Stimulated activated CD4-positive, alpha-beta T cell treated with anti-CD3 and anti-CD28 coated beads, Interleukin-15, amount 100 ng/mL, for 48 hours (primary cell): ENCODE results near the gene TOGARAM2.
A peak's percentile ranks its signal among the peaks of the same experiment; 100 is the strongest.

Experiments used
- DNase-seq, 2 donors: peaks; one replicate each; pipeline ENCODE4 v3.0.0-alpha.2; 2020; ENCODE audit warnings: low read depth in 2 of 2

Gene TOGARAM2

DNA sequence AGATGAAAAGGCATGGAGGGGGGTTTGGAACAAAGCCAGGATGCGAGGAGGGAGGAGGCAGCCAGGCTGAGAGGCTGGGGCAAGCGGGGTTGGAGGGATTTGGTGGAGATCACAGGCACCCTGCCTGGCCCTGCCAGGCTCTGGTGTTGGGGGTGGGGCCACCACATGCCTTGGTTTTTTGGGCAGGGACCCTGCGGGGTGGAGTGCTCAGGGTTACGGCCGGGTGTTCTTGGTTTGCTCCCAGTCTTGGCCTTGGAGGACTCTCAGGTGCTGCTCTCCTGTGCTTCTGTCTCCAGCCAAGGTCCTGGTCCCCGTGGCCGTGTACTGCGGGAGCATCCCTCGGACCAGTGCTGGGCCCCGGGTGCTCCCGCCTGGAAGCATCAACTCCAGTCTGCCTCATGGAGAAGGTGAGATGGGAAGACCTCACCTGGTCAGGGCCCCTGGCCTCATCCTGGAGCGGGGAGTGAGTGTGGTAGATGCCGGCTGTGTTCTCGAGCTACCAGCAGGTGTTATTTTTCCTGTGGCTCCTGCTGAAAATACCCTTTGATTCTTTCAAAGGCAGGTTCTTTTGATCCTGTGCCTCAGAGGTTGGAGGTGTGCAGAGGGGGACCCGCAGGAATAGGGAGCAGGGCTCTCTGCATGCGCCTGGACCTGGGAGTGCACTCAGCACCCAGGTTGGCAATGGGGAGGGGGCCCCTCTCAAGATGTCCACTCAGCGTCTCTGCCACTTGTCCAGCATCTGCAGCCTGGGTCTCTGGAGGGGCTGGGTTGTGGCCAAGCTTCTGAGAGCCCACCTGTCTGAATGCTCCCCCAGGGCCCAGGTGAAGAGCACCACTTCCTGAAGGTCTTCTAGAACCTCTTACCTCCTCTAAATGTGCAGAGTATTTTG lies 17.0 kb downstream of the TOGARAM2 start:
- no peak for DNase-seq

DNA sequence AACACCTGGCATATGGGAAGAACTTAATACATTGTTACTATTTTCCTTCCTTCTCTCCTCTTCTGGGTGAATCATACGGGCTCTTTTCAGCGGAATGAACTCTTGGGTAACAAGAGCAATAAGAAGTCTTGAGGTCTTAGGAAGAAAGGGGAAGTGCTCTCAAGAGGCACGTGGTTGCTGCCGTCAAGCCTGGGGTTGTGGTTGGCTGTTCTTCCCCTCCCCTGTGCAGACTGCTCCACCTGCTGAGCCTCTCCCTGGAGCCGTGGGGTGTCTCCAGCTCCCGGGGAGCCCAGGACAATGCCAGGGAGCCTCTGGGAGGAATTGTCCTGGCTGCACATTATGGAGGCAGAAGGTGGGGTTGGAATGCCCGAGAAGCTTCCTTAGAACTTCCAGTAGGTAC lies 19.4 kb downstream of the TOGARAM2 start:
- DNase-seq: no peak

DNA sequence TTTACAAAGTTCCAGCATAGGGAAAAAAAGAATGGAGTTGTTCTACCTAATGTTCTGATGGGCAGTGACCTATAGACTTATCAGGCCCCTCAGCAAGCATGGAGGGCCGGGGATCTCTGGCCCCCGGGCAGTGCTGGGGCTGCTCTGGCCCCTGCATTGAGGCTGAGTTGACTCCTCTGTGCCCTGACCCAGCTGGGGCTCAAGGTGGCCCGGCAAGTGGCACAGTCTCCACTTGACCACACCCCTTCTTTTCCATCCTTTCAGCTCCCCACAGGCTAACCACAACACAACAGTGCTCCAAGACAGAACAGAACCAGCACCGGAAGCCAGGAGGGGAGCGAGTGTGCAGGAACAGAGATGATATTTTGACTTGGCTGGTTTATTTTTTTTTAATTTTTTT lies 19.9 kb downstream of the TOGARAM2 start:
- no peak for DNase-seq

GRCh38 chr2:29001806-29002205 lies 20.7 kb downstream of the TOGARAM2 start:
- no peak for DNase-seq

GRCh38 chr2:29004755-29005154 lies 23.7 kb downstream of the TOGARAM2 start:
- no peak for DNase-seq

DNA sequence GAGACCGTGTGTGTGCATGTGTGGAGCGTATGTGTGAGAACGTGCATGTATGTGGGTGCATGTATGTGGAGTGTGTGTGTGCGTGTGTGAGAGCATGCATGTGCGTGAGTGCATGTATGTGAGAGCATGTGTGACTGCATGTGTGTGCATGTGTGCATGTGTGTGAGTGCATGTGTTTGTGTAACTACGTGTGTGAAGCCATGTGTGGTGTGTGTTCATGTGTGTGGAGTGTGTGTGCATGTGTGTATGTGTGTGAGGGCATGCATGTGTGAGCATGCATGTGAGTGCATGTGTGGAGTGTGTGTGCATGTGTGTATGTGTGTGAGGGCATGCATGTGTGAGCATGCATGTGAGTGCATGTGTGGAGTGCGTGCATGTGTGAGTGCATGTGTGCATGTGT lies 24.2 kb downstream of the TOGARAM2 start:
- no peak for DNase-seq

GRCh38 chr2:29006092-29006979 lies 25.2 kb downstream of the TOGARAM2 start:
- no peak for DNase-seq

DNA sequence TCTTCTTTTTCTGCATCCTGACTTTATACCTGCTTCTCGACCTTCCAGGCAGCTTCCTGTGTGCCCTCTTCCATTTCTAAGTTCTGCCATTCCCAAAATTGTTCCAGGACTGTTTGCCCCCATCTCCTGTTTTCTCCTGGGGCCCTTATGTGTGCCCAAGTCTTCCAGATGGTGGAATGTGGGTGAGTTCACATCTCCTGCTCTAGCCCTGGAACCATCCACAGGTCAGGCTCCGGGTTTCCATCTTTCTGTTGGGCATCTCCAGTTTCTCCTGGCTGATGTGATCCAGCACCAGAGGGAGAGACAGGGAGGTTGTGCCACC lies 25.8 kb downstream of the TOGARAM2 start:
- DNase-seq: no peak

DNA sequence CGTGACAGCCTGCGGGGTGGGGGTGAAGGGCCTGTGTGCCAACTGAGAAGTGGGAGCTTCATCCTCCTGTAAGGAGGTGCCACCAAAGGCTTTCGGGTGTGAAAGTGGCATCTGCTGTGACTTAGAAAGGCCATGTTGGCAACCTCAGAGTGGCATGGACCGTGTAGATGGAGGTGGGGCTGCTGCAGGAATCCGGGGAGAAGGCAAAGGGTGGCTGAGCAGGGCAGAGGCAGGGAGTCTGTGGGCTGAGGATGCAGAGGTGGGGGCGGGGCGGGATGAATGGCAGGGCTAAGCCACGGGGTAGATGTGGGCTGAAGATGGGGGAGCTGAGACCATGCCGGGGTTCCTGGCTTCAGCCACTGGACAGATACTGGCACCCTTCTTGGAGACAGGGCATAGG lies 28.2 kb downstream of the TOGARAM2 start:
- no peak for DNase-seq

DNA sequence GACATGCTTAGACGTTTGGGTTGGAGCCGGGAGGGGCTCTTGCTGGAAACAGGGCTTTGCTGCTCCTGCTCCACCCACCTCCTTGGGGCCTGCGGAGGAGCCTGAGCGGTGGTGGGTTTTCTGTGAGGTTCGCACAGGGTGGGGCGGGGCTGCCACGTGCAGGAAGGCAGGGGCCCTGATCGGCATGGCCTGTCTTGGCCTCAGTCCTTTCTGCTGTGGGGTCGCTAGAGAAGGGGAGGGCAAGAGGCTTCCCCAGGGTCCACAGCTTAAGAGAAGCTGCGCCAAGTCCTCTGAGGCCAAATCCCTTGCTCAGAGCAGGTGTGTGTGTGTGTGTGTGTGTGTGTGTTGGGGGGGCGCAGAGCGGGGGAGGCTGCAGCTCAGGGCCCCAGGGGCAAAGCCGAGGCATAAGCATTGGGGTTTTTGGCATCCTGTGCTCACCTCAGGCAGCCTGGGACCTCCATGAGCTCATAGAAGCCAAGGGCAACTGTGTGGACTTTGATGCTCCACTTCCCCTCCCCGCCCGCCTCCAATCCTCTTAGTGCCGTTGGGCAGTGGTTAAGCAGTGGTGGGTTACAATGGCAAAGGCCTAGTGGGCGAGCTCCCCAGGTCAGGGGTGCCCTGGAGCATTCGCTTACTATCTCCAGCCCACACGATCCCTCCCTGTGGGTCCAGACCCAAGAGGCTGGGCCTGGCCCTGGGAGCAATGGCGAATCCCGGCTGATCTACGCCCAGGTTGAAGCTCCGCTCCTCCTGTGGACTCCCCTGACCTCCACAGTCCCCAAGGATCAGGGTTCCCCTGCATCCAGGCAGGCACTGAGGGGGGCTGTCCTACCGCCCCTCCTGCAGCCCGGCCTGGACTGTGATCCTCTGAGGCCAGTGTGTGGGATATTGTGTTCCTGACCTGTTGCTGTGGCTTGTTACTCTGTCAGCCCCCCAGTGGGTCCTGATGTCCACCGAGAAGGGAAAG lies 28.9 kb downstream of the TOGARAM2 start:
- no peak for DNase-seq

- no peak for DNase-seq
Observed at GRCh38 chr2:29010946-29011345, 29.8 kb downstream of the TOGARAM2 start.

DNA sequence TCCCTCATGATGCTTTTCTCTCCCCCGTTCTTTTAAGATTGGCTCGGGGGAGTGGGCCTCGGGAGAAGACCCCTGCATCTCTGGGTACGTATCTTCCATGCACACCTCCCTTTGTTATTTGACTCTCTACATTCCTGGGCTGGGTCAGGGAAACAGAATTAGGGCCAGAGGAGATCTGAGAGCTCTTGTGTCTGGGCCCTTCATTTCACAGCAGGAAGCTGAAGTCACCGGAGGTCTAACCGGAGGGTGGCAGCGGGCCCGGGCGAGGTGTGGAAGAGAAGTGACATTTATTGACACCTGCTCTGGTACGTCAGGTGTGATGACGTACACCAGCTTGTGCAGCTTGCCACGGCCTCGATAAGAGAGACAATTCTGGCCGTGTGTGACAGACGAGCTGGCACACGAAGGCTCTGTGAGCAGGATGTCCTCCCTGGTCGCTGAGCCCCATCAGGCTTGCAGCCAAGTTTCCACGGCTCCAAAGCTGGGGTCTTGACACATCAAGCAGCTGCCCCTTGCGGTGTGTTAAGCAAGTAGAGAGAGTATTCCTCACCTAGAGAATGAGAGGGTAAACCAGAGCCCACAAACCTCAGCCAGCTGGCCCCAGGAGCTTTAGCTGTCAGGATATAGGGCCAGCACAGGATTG lies 30.4 kb downstream of the TOGARAM2 start:
- peak; percentile 27 to 45 for DNase-seq

- DNase-seq: no peak
Observed at GRCh38 chr2:29012211-29012681, 31.1 kb downstream of the TOGARAM2 start.

DNA sequence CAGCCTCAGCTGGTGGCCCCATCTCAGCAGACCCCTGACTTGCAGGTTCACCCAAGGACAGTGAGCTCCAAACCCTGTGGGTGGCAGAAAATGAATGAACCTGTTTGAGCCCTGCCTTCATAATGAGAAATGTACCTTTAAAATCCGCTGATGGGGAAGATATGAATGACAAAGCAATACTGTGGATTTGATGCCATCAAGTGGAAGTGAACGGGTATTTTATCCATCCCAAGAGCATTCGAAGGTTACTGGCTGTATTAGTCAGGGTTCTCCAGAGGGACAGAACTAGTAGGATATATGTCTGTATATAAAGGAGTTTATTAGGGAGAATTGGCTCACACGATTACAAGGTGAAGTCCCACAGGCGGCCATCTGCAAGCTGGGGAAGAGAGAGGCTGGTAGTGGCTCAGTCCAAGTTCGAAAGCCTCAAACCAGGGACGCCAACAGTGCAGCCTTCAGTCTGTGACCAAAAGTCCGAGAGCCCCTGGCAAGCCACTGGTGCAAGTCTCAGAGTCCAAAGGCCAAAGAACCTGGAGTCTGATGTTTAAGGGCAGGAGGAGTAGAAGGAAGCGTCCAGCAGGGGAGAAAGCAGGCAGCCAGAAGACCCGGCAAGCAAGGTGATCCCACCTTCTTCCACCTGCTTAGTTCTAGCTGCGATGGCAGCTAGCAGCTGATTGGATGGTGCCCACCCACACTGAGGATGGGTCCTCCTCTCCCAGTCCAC lies 32.1 kb downstream of the TOGARAM2 start:
- no peak for DNase-seq

GRCh38 chr2:29014331-29014730 lies 33.2 kb downstream of the TOGARAM2 start:
- peak in 1 of 2 donors; percentile 22 for DNase-seq

GRCh38 chr2:29014811-29015421 lies 33.8 kb downstream of the TOGARAM2 start:
- DNase-seq: peak; percentile 59 to 65

DNA sequence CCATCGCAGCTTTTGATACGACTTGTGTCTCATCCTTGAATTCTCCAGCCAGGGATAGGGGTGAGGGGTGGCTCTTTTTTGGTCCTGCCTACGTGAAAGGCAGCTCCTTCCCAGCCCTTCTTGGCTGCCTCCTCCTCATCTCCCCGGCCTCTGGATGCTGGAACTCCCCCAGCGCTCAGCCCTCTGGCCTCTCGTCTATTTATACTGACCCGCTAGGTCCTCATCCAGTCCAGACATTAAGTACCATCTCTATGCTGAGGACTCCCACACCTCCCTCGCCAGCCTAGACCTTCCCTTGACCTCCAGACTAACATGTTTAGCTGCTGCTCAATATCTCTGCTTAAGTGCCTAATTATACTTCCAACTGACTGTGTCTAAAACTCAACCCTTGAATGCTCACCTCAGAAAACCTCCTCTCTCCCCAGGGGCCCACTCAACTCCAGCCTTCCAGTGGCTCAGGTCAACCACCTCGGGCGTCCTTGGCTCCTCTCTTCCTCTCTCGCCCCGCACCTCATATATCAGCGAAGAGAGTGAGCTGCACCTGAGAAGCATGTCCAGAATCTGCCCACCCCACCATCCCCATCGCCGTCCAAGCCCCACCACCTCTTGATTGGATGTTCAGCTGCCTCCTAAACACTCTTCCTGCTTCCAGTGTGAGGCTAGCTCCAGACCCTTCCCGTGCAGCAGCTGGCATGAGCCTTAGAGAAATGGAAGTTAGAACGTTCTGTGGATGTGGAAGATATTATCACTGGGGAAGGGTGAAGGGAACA lies 34.8 kb downstream of the TOGARAM2 start:
- no peak for DNase-seq

- no peak for DNase-seq
Observed at GRCh38 chr2:29016504-29016903, 35.4 kb downstream of the TOGARAM2 start.
